Ovary (tissue), 1 donor: ENCODE measurements around the gene PHACTR1.

ENCODE experiments used
- EP300 ChIP-seq: sonication (generic); formaldehyde crosslinking; IDR thresholded peaks from one replicate; pipeline ENCODE4 v1.6.1; 2017; ENCODE audit warnings: antibody characterized with exemption
- POLR2A ChIP-seq: fragments of 450-650 bp; IDR thresholded peaks from one replicate; pipeline ENCODE4 v1.6.1; 2017; ENCODE audit warnings: antibody characterized with exemption, mild to moderate bottlenecking, moderate library complexity

GRCh38 chr6:13181393-13181792 is 464.8 kb downstream of the PHACTR1 start:
- TF ChIP-seq POLR2A (no peak), EP300 (no peak)
